HG03432 (cell line): ENCODE measurements around the gene CCDC102B.
"Not testable (repeated sequence)": the region's sequence is repeated elsewhere in the genome, so short reads cannot be mapped to it uniquely, and the experiment has no call there.

Experiments used
- ATAC-seq: cut with Tn5 transposase; IDR thresholded peaks from one replicate; pipeline ENCODE4 v1.9.1; 2021; ENCODE audit warnings: mild to moderate bottlenecking, moderate library complexity; ENCODE audit not compliant: unreplicated experiment

The CCDC102B gene

GRCh38 chr18:68962623-68963022, 164.7 kb downstream of the CCDC102B start:
- ATAC-seq = no peak

- ATAC-seq = no peak
Measured at GRCh38 chr18:68965817-68966216, 167.9 kb downstream of the CCDC102B start.

DNA sequence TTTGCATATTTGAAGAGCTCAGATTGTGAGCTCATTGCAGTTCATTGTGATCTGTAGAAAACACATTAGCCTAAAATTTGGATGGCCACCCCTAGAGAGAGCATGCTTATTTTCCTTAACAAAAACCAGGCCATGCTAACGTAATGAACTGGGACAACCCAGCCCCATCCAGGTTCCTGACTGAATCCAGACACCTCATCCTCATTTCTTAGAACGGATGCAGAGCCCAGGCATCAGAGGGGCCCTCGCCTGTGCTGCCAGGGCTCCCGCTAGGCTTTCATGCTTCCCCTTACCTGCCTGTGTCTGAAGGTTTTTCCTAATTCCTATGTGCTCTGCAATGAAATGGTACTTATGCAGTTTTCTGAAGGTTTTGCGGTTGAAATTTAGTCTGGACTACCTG, 171.1 kb downstream of the CCDC102B start:
- ATAC-seq = no peak

DNA sequence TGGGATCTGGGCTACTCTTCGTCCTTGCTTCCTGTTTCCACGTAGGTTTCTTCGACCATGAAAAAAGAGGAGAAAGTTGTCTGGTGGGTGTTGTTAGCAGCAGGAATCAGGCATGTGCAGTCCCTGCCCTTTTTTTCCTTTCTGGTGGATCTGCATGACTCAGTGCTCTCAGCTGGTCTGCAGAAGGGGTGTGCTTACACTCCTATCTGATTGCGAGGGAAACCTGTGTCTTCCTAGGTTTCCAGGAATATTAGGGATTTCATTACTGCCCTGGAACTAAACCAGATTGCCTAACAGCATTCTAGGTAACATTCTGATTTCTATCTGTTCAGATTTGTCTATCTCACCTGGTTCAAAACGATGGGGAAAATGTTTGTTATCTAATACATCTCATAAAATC, 174.3 kb downstream of the CCDC102B start:
- ATAC-seq = no peak

- peak; percentile 51 for ATAC-seq
Measured at GRCh38 chr18:68979737-68980136, 181.9 kb downstream of the CCDC102B start.

- no peak for ATAC-seq
Measured at GRCh38 chr18:68983126-68983525, 185.2 kb downstream of the CCDC102B start.

DNA sequence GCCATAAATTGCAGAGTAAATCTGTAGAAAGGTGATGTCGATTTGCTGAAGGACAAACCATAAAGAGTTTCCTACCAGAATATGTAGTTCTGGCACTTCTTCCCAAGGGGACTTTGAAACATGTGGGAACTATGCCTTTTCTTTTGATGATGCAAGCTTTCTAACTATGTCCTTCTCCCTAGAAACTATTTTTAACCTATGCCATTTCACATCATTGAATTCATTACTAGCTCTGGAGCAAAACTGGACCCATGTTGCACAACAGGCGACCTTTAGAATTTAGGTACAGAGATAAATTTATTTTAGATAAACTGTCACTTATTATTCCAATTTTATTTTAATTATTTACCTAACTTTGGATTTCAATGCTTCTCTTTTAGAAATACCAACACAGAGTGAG, 186.5 kb downstream of the CCDC102B start:
- no peak for ATAC-seq

DNA sequence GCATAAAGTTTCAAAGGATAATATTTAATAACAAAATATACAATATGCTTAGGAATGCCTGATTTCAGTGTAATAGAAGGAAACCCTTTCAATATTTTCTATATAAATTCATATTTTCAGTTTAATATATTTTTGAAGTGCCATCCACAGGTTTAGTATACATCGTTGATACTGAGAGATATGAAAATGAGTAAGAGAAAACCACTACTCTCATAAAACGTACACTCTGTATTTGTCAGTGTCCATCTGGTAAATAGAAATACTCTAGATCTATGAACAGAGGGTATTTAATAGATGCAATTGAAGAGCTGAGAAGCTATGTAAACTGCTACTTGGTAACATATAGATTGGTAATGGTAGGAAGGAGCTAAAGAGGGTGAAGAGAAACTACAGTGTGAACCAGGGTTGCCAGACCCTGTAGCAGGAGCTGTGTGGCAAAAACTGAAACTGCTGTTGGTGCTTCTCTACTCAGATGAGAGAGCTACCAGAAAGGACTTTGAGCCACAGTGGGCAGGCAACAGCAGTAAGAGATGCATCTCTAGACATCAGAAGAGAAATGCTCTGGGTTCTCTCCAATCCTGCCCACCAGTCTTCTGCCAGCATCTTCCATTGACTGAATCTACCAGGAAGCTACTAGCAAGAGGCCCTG, 187.4 kb downstream of the CCDC102B start:
- peak; percentile 91 for ATAC-seq

DNA sequence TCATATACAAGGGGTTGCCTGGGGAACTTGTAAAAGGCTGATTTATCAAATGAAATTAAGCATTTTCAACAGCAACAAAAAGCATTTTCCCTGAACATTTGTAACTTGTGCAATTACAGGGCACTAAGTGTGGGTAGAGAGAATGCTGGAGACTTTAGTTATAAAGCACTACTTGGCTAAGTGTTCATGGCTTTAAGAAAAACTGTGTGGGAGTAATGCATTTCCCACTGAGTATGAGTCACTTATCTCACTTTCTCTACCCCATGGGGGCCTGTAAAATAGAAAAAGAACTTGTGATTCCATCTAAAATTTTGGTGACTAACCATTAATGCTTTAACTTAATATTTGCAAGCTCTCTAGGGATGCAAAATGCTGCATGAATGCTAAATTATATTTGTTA, 193.4 kb downstream of the CCDC102B start:
- ATAC-seq = peak; percentile 66

DNA sequence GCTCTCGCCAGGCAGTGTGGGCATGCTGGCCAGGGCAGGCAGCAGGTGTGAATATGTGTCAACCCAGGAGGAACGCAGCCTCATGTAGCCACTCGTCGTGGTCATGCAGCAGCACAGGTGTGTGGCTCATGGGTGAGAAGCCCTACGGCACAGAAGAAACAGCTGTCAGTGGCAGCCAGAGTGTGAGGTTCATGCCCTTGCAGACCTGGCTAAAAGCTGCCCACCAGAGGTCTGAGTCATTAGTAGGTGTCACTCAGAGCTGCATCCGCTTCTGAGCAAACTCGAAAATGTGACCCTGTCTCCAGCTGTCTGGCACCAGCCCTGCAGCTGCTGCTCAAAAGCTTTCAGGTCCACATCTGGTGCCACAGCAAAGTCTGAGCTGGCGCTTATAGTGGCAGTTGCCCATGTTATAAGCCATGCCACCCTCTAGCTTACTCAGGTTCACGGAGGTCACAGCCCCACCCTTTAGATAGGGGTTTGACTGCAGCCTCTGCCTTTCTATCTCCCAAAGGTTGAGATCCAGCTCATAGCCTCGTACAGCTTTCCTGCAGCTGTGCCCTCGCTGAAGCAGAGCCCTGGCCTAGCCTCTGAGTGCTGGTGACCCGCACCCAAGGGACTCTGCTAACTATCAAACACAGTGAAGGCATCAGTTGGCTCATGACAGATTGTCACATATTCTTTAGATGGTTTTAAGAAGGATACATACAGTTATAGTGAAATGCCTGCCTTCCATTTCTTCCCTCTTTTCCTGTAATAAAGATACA, 195.0 kb downstream of the CCDC102B start:
- ATAC-seq = peak; percentile 94

- ATAC-seq = no peak
Measured at GRCh38 chr18:68995675-68996074, 197.8 kb downstream of the CCDC102B start.

DNA sequence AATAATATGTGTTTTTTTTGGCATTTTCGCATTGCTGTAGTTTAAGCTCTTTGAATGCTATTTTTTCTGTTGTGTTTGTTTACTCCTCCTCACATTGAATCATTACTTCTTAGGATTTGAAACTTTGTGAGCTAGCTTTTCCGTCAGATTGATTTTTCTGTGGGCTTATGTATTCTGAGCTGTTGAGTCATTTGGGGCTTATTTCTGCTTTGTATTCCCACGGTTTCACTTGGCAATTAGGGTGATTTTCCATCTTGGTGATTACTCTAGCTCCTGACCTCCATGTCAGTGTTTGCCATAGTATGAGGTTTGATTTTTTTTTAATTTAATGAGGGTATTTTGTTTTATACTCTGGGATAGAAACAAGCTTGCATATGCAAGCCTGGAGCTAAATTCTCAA, 200.0 kb downstream of the CCDC102B start:
- no peak for ATAC-seq

DNA sequence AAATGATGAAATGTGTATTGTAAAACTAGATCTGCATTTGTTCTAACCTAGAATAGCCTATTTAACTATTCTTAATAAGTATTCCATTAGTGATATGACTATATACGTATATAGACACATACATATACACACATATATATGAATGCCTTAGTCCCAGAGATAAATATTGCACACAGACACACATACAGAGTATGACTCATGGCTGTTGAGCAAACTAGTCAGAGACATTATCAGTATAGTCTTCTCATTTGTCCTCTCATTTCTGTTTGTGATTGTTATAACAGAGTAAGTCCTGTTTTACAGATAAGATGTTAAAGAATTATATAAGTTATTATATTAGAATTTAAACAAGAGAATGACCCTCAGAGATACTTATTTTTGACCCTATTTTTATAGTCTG, 202.5 kb downstream of the CCDC102B start:
- ATAC-seq = no peak

DNA sequence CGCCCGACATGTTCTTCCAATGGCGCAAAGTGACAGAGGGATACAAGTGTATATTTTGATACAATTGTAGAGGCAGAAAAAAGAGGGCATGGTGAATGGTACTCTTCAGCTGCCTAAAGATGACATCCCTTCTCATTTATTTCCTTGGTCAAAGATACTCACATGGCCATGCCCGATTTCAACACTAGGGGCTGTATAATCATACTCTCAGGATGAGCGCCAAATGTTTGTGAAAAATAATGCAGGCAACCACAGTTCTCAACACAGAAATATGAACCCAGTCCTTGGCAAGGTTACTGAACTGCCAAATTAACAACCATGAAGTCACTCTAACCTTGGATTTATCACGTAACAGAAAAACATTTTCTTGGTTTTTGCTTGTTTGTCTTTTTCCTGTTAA, 204.4 kb downstream of the CCDC102B start:
- ATAC-seq = no peak

DNA sequence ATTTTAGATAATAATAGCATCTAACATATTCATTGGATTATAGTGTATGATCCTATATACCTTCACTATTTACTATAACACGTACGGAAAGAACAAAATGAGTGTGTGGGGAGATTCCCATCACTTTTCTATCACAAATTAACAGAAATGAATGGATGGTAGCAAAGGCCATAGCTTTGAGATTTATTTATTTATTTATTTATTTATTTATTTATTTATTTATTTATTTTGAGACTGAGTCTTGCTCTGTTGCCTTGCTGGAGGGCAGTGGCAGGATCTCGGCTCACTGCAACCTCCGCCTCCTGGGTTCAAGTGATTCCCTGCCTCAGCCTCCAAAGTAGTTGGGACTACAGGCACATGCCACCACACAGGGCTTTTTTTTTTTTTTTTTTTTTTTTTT, 208.3 kb downstream of the CCDC102B start:
- ATAC-seq = not testable (repeated sequence)

GRCh38 chr18:69008538-69008937, 210.7 kb downstream of the CCDC102B start:
- no peak for ATAC-seq

DNA sequence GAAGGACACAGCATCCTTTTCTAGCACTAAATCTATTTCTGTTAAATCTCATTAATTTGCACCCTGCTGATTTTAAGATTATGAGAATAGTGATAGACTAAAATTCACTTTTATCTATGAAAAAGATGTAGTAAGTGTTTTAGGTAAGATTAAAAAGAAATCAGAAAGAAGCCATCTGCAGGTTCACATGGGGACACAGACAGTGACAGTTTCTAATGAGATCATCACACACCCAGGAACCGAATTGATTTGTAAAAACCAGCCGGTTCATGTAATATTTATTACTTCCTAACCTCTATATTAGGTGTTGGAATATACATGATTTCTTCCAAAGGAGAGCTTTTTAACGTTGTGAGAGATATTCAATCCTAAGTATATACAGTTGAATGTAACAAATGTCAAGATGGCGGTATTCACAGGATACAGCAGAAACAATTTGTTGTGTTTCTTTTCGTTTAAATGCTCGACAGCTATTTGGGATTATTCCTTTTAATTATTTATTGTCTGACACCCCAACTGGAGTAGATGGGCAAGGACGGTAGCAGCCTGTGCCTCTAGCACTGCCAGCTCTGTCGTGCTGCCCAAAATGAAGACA, 223.4 kb downstream of the CCDC102B start:
- no peak for ATAC-seq

DNA sequence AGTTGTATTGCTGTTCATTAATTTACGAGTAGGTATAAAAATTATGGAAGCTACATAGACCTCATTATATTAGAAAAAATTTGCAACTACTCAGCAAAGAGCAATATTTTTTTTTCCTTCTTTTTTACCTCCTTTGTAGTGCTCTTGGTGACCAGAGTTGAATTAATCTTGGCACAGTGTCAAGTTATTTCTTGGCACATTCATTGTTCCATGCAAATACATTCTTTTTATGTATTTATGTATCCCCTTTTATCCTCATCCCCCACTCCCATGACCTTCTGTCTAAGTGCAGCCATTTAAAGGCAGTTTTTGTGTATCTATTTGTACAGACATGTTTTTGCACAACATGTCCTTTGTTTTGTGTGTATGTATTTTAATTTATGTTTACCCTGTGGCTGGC, 224.5 kb downstream of the CCDC102B start:
- ATAC-seq = no peak

GRCh38 chr18:69031571-69031970, 233.7 kb downstream of the CCDC102B start:
- no peak for ATAC-seq

- ATAC-seq = no peak
Measured at GRCh38 chr18:69032009-69032408, 234.1 kb downstream of the CCDC102B start.

DNA sequence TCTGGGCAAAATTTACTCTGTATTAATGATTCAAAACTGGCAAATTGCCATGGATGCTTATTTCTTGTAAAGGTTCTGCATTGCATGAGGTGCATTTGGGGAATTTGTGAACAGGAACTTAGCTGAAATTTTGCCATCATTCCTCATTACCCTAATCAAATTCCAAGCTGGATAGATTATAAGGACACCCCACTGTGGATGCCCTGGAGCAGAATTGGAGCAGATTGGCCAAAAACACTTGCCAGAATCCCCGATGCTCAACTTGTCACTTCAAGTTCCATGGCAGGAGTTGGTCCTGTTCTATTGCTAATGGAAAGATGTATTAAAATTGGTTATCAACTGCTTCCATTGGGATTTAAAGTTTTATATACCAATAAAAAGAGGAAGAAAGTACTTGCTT, 237.9 kb downstream of the CCDC102B start:
- ATAC-seq = no peak

GRCh38 chr18:69044215-69044614, 246.3 kb downstream of the CCDC102B start:
- no peak for ATAC-seq
